OCI-LY7 (cell line): ENCODE results near the gene SORCS1.

ENCODE experiments used
- EZH2phosphoT487 ChIP-seq: fragments of 200-600 bp; sonication (generic); IDR thresholded peaks from 2 replicates; pipeline ENCODE4 v1.6.1; 2018; ENCODE audit warnings: low read depth, borderline replicate concordance, mild to moderate bottlenecking, mixed run types, antibody characterized with exemption, low read length, moderate library complexity, mixed read lengths
- TF ChIP-seq, protein P1 (sequence below): fragments of 200-600 bp; sonication (generic); conservative IDR thresholded peaks from 2 replicates; pipeline ENCODE4 v1.5.1; 2014; ENCODE audit warnings: mild to moderate bottlenecking, antibody characterized with exemption, low read length, moderate library complexity, mixed read lengths

DNA sequence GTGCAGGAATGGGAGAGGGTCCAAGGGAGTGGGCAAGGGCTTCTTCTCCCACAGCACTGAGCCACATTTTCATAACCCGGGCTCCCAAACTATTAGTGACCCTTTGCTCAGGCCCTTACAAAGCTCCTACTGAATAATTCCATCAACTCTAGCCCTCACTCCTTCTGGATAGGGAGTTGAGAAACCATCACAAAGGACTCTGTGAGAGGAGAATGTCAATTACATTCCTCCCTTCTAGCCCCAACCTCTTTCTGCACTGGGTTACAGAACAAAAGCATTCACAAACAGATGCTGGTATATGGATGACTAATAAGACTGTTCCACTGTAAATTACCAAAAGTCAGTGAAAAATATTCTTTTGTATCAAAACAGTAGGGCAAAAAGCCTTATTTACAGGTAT, 203.7 kb downstream of the SORCS1 start:
- TF ChIP-seq, protein P1, sequence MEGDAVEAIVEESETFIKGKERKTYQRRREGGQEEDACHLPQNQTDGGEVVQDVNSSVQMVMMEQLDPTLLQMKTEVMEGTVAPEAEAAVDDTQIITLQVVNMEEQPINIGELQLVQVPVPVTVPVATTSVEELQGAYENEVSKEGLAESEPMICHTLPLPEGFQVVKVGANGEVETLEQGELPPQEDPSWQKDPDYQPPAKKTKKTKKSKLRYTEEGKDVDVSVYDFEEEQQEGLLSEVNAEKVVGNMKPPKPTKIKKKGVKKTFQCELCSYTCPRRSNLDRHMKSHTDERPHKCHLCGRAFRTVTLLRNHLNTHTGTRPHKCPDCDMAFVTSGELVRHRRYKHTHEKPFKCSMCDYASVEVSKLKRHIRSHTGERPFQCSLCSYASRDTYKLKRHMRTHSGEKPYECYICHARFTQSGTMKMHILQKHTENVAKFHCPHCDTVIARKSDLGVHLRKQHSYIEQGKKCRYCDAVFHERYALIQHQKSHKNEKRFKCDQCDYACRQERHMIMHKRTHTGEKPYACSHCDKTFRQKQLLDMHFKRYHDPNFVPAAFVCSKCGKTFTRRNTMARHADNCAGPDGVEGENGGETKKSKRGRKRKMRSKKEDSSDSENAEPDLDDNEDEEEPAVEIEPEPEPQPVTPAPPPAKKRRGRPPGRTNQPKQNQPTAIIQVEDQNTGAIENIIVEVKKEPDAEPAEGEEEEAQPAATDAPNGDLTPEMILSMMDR = no peak
- no peak for TF ChIP-seq EZH2phosphoT487
